Stimulated activated CD8-positive, alpha-beta memory T cell treated with anti-CD3 and anti-CD28 coated beads, Interleukin-7, amount 100 ng/mL, for 1 hour (primary cell): ENCODE measurements around the gene TRIM65.

Experiments
- DNase-seq, 2 donors: peaks; one replicate each; pipeline ENCODE4 v3.0.0-alpha.2; 2020; ENCODE audit warnings: low read depth in 2 of 2

Gene TRIM65

DNA sequence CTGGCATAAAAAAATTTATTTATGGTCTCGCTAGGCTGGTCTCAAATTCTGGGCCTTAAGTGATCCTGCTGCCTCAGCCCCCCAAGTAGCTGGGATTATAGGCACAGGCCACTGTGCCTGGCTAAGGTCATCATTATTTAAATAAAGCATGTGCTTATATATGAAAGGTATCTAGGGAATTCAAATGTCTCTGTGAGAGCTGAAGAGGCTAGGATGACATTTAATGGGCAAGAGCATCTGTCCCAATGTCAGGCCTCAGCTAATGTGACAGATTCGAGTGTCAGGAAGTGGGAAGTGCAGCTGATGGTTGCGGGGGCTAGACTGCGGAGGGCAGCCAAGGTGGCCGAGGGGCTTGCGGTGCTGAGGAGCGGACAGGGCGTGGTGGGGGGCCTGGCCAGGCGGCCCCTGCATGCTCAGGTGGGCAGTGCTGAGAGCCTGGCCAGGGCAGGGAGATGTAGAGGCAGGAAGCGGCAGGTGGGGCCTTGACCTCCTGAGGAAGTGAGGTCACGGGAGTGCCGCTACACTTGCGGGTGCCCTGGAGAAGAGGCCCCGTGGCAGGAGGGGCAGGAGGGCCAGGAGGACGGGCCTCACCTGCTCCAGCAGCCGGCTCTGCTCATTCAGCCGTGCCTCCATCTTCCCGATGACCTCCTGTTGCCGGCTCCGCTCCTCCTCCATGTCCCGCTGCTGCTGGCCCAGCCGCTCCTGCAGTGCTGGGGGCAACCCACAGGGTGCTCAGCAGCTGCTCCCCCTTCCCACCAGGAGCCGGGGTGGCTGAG, 20.6 kb upstream of the TRIM65 start:
- DNase-seq = no peak

DNA sequence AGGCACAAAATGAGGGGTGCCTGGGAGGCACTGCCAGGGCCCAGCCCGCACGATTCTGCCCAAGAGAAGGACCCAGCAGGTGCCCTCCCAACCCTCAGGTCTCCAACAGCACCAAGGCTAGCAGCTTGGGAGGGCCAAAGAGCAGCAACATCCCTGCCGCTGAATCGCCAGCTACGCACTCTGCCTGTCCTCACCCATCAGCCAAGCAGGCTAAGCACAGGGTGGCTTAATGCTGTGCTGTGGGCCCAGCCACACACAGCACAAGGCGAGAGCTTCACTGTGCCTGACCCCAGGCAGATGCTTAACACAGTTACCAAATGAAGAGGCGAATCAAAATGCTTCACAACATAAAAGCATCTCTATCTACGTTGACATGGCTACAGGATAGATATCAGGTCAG, 18.5 kb upstream of the TRIM65 start:
- no peak for DNase-seq

DNA sequence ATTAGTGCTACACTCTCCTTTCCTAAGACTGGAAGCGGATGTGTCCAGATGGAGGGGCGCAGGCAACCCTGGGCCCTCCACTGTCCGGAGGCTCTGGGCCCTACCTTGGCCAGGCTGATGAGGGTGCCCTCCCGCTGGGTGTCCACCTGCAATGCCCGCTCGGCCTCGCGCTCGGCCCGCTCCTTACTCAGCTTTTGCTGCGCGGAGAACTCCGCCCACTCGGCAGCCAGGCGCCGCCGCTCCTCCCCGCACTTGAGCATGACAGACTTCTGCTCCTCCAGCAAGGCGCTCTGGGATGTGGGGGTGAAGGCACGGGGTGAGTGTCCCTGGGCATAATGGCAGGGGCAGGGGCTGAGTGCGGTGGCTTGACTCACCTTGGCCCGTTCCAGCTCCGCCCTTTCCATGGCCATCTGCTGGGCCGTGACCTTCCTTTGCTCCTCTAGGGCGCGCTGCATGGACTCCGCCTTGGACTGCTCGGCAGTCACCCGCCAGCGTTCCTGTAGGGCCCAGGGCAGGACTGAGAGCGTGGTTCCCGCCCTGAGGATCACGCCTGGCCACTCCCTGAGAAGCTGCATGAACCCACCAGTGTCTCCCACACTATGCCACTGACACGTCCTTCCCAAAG, 18.0 kb upstream of the TRIM65 start:
- DNase-seq = no peak

DNA sequence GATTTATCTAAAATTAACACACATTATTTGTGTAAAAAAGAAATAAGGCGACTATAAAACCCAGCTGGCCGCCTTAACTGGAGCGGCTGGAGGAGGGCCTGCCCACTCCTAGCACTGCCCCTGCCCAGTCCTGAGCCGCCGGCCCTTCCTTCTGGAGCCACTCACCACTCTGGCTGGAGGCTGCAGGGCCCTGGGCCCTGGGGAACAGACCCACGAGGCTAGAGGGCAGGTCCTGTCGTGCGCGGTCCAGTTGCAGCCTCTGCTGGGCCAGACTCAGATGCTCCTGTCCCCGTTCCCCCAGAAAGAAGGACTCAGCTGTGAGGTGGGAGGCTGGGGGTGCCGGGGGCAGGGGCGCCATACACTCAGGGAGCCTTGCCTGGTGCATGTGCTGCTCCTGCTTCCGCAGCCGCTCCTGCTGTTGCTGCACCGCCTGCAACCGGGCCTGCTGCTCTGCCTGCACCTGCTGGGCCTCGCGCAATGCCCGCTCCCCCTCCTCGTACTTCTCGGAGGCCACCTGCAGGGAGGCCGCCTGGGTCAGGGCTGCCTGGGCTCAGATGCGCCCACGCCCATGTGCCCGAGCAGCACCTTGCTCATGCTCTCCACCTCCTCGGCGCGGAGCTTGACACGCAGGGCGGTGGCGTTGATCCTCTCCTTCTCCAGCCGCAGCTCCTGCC, 16.9 kb upstream of the TRIM65 start:
- no peak for DNase-seq

DNA sequence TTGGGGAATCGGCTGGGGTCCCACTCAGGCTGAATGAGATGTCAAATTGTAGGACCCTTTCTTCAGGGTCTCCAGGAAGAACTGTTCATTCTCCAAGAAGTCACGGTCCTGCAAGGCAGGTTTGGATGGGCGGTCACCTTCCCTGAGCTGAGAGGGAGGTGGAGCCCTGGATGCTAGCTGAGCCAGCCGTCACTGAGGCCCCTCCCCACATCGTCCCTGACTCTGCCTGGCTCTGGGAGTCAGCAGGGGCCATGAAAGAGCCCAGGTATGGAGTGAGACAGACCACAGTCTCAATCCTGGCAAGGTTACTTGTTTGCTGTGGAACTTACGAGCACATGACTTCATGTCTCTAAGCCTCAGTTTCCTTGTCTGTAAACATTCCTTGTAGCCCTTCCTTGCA, 13.9 kb upstream of the TRIM65 start:
- DNase-seq = no peak

DNA sequence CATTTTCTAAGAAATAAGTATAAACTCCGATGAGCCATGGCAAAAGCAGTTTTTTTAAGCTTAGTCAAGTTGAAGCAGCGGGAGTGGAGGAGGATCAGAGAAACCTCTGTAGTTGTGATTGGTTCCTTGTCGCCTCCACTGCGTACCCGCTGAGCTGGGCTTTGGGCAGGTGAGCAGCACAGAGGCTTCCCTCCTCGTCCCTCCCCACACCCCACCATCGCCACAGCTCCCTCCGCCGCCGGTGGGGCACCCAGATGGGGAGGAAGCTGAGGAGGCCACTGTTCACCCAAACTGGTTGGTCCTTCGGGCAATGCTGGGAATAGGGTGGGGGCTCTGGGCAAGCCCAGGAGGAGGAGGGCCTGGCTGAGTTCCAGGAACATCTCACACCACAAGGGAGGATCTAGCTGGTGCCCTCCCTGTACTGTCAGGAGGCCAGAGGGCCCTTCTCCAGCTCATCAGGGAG, 13.1 kb upstream of the TRIM65 start:
- DNase-seq = no peak

DNA sequence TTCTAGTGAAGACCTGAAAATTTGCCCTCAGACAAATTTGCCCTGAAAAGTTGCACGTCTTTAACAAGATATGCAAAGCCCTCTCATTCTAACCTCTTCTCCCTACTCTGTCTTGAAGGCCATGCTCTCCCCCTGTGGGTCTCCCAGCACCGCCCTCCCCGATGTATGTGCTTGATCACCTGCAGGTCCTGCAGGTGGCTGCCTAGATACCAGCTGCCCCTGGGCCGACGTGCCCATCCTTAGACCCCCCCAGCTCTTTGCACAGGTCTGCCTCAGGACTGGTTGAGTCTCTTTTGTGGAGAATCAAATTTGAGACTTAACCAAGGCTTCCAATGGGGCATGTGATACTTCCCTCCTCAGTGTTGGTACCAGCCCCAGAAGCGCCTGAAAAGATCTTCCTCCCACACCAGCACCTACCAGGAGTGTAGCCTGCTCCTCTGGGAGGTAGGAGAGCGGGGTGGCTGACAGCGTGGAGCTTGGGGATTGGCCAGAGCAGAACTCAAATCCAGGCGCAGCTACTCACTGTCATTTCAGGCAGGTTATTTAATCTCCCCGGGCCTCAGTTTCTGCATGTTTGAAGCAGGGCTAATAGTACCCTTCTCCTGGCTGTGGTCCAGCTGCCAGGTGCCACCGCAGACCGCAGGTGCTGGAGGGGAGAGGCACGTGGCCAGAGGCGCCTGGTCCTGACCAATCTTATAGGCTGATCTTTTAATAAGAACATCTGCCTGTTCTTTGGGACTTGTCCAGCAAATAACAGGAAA, 12.5 kb upstream of the TRIM65 start:
- no peak for DNase-seq

DNA sequence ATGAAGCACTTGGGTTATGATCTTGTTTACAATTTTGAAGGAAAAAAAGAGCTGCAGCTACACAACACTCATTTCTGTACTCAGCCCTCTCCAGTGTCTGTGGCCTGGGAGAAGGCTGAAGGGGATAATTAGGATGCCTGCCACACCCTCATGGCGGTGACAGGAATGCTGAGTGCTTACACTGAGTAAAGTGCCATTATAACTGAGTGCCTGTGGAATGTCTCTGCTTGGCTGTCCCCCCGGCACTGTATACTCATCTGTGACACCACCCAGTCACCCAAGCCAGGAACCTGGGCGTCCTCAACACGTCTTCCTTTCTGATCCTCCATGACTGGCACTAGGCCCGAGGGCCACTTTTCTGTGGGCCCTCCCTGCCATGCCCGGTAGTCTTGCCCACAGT, 11.4 kb upstream of the TRIM65 start:
- no peak for DNase-seq

DNA sequence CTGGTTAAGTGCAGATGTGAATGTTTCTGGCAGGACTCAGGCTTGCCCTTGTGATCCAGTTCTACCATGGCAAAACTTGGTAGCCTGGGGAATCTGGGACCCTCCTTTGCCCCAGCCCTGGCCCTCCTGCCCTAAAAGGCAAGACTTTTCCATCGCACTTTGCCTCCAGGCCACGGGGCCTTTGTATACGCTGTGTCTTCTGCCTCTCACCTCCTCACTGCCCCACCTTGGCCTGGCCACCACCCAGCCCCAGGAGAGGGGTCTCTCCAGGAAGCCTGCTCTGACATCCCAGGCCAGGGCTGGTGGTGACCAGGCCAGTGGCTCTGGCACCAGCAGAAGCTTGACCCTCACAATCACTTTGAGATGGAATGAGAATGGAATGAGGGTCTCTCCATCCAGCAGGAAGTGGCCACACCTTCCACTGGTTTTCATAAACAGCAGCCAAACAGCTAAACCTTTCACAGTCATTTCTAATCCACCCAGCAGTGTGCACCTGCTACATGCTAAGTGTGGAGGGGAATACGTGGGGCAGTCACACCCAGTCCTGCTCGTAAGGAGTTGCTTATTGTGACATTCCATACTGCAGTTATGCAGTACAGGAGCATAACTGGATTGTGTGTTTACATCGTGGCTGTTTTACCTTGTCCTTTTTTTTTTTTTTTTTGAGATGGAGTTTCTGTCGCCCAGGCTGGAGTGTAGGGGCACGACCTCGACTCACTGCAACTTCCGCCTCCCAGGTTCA, 9.6 kb upstream of the TRIM65 start:
- DNase-seq = no peak

DNA sequence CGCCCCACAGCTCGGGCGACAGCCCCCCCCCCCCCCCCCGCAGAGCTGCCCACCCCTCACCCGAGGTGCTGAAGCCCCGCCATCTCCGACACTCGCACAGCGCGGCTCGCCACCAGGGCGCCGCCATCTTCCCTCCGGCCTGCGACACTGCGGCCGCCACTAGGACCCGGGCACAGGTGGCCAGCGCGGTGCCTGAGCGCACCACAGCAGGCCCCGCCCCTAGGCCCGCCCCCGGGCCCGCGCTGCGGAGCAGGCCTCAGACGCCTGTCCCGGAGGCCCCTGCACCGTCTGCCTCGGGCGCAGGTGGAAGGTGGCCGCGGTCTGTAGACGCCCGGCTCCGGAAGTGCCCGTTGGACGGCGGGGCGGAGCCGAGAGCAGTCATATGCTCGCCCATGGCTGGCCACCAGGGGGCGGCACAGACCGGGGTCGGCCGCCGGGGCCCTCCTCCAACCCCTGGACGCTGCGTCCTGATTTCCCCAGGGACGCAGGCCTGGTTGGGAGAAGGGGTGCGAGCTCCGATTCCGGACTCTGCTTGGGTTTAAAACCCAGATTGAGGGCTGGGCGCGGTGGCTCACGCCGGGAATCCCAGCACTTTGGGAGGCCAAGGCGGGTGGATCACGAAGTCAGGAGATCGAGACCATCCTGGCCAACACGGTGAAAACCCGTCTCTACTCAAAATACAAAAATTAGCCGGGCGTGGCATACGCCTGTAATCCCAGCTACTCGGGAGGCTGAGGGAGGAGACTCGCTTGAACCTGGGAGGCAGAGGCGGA, 8.2 kb upstream of the TRIM65 start, which contains the start of gene MRPL38:
MRPL38 (minus strand) TSS at position 136 of the 773 bp plus-strand sequence; CDS start at position 127, 9 bp downstream.
- DNase-seq = peak; percentile 81 to 89

DNA sequence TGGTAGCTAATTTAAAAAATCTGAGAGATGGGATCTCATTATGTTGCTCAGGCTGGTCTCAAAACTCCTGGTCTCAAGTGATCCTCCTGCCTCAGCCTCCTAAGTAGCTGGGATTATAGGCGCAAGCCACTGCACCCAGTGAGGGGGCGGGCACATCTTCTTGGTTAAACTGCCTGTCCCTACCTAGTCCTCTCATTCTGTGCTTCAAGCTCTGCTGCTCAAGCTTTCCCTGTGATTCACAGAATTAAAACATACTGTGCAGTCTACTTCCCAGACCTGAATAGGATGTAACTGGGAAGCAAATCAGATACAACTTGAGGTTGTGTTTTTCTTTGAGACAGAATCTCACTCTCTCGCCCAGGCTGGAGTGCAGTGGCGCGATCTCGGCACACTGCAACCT, 5.7 kb upstream of the TRIM65 start:
- DNase-seq = no peak

DNA sequence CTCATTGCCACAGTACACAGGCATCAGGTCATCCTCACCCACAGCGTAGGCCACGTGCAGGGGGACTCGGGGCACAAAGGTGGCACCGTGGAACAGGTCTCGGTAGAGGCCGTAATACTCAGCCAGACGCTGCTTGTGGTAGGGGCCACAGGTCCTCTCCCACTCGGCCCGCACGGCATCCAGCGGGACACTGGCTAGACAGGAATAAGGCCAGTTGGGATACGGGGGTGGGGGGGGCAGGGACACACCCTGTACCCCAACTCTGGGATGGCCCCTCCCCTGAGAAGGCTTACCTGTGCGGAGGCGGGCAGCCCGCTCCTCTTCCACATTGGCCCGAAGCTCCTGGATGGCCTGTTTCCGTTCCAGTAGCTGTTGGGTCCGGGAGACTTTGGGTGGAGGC, 5.0 kb upstream of the TRIM65 start:
- DNase-seq = no peak

DNA sequence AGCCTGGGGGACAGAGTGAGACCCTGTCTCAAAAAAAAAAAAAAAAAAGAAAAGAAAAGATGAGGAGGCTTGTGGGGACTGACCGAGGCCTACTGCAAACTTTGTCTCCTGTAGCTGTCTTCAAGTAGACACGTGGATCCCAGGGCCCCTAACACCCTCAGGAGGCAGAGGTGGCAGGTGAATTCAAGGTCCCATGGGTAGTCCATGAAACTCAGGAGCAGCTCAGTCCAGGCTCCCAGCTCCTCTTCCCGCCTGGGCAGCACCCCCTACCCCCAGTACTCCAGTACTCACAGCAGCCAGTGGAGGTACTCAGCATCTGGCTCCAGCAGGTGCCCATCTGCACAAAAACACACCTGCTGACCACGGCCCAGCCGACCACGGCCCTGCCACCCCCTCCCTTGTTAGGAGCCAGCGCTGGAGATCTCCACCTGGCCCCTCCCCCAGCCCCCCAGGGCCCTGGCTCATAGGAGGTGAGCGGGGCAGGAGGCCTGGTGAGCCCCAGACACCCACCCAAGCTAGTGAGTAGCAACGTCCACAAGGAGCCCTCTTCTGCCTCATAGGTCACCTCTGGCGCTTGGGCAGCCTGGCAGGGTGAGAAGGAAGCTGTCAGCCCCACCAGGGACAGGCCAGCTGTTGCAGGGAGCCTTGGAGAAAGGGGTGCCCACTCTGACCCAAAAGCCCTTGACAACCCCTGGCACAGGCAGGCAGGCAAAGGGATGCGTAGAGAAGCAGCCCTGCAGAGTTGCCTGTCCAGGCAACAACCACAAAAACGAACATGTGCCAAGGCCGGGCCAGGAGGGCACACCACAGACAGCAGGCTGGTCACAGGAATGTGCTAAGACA, 4.2 kb upstream of the TRIM65 start:
- no peak for DNase-seq

DNA sequence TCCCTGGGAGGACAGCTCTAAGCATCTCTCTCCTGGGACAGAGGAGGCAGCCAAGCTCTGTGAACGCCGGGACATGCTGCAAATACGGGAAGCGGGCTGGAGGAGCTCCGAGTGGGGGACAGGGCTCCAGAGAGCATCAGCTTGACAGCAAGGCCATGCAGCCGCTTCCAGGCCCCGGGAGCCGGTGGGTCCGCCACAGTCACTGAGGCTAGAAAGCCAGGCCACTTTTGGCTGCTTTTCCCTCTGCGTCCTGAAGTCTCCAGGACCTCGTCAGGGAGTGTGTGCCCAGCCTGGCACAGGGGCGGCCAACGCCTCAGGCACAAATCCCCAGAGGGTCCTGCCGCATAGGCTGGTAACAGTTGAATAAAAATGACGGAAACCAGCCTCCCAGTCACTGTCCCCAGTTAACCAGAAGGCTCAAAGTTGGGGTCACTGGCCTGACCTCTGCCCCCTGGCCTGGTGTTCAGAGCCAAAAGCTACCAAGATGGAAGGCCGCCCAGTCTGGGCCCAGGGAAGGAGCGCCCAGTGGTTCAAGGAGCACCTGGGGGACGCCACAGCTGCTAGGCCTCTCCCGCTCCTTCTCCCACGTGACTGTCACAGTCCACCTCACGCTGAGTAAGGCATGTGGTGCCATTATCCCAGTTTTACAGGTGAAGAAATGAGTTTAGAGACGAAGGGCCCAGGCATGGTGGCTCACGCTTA, 3.2 kb upstream of the TRIM65 start:
- no peak for DNase-seq

DNA sequence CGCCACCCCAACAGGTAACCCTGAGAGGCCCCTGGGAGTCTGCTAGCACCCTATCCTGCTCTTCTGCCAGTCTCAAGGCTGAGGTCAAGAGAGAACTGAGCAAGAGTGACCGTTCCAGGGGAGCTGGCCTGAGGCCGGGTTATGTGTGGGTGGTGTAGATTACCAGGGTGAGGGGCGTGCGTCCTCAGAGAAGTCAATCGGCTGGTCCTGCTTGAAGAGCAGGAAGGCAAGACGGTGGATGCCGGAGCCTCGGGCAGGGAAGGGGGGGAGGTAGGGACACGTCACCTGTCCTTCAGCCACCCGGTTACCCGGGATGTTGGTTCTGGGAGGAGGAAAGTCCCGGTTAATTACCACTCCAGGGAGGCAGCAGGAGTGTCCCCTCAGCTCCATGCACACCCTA, 2.6 kb upstream of the TRIM65 start:
- no peak for DNase-seq

DNA sequence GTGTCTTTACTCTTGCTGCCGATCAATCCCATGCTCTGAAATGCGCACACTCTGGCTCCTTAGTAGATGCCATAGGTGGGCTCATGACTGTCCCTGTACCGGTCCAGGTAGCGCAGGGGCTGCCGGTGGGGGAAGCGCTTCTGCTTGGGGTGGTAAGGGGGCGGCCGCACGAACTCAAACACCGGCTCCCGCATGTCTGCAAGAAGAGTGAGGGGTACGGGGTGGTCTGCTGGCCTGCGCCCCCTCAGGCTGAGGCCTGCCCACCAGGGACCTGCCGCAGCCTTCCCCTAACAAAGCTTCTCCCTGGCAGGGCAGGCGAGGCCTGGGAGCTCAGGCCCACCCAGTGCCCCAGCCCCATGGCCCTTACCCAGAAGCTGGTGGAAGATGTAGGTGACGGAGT, 2.0 kb upstream of the TRIM65 start:
- DNase-seq = no peak

DNA sequence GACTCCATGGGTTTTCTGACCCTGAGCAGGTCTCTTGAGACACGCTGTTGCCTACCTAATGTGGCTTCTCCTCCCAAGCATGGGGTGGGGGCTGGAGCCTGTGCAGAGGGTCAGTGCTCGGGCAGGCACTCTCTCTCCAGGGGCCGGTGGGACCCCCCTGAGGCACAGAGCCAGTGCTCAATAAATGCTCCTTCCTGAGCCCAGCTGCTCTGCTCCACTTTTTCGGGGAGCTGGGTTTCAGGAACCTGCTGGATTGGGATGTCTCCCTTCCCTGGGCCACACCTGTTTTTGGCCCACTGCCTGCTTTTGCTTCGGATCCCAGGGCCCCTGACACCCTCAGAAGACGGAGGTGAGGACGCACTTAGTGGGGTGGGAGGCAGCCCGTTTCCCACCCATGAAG, 1.3 kb upstream of the TRIM65 start:
- DNase-seq = no peak

DNA sequence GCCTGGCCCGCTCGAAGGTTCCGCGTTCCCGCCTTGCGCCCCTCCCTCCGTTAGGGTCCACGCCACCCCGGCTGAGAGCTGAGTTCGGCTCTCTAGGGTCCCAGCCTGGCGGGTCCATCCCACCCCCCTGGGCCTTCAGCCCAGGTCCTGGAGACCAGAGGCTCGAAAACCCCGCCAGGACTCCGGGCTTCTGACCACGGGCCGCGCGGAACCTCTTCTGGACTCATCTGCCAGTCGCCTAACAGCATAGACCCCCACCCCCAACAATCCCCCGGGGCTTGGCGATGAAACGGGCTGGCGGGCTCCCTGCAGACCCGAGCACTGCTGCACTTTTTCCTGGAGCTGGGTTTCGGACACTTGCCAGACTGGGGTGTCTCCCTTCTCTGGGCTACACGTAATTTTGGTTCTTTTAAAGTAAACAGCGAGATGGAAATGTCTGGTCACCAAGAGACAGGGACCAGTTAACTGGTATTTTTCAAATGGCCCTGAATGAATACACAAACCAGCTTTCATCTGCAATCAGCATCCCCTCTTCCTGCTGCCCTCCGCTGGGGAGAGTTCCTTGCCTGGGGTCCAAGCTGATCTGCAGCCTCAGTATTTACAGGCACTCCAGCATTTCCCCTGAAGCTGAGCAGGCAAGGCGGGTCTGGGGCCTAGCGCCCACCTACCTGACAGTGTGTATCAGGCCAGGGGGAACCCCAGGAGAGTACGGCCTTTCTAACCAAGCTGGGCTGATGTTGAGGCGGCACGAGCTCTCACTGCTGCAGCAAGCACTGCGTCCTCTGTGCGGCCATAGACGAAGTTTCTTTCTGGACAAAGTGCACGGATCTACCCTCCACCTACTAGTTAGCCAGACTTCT, 639 bp upstream of the TRIM65 start:
- no peak for DNase-seq
